Measurements from ENCODE around the gene ASXL1.
"Not testable (repeated sequence)": the region's sequence is repeated elsewhere in the genome, so short reads cannot be mapped to it uniquely, and the experiment has no call there.

Gene ASXL1

DNA sequence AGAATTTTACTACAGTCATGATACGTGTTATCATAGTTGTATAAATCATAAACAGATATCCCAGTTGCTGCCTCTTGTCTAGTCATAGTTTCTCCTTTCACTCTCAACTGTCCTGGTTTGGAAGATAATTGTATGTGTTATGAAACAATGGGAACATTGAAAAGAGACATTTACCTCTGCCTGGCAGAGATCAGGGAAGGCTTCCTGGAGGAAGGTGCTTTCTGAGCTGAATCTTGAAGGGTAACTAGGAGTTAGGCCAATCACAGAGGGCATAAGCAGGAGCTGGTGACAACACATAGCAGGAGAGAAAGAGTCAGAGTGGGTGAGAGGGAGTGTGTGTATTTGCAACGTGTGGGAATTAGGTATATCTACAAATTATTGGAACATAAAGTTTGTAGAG, 5.4 kb downstream of the ASXL1 start:
- no peak for DNase-seq

DNA sequence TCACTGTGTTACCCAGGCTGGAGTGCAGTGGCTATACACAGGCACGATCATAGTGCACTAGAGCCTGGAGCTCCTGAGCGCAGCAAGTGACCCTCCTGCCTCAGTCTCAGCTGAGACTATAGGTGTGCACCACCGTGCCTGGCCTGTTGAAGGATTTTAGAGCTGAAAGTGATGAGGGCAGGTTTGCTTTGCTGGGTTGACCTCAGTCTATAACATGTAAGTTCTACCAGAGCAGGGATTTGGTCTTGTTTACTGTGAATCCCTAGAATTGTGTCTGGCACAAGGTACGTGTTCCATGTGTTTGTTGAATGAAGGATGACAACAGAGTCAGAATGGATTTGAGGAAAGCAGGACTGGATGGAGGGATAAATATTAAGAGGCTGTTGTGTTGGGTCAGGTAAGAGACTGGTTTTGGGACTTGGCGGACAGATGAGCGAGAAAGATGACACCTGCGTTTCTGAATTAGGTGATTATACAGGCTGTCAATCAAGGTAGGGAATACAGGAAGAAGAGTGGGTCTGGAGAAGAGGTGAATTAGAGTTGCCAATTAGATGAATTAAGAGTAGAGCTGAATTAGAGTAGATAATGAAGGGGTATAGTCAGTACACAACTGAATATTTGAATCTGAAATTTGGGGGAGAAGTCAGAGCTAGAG, 6.5 kb downstream of the ASXL1 start:
- DNase-seq, result no peak

DNA sequence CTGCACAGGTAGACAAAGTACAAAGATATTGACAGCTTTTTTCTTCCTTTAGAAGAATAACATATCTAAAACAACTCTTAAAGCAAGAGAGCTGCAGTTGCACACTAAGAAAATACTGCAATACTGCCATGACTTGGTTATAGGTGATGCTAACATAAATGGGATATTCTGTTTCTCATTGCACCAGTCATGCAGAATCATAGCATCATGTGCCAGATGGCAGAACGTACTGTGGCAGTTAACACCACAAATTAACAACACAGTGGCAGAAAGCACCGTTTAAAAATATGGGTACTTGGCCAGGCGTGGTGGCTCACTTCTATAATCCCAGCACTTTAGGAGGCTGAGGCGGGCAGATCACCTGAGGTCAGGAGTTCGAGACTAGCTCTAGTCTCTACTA, 7.4 kb downstream of the ASXL1 start:
- DNase-seq, result no peak

DNA sequence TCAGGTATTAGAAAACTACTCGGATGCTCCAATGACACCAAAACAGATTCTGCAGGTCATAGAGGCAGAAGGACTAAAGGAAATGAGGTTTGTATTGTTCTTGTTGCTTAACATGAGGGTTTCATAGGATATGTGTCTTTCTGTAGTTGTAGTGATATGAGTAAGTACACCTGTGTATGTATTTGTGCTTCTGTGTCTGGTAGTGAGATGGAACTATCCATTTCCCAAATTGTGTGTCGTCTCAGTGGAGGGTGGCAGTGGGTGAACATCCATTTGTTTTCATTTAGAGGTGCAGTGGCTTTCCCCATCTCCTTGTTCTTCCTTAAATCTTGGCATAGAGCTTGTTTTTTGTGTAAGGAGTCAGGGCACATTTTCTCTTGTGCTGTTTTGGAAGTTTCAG, 8.2 kb downstream of the ASXL1 start:
- no peak for DNase-seq

DNA sequence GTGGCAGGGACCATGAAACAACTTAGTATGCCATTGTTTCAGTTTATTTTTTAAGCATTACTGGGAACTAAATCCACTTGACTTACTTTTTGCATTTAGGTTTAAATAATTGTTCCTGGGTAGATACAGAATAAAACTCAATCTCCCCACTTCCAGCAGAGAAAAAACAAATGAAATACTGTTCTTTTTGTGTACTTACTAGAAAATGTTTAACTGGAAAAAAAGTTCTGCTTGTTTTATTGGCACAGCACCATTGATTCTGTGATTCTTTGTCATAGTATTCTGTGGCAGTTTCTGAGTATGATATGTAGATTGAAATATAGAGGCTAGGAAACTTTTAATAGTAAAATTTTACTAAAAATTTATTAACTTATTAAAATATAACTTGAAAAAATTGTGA, 10.2 kb downstream of the ASXL1 start:
- DNase-seq, result no peak

DNA sequence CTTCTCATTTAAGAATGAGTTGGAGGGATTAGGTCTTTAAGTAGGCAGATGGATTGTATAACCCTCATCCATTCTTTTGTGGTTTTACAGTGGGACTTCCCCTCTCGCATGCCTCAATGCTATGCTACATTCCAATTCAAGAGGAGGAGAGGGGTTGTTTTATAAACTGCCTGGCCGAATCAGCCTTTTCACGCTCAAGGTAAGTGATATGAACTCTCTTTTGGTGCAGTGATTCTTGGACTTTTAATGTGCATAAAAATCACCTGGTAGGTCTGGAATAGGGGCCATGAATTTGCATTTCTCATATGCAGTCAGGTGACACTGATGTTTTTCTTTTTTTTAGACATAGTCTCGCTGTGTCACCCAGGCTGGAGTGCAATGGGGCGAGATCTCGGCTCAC, 10.8 kb downstream of the ASXL1 start:
- DNase-seq, result no peak

DNA sequence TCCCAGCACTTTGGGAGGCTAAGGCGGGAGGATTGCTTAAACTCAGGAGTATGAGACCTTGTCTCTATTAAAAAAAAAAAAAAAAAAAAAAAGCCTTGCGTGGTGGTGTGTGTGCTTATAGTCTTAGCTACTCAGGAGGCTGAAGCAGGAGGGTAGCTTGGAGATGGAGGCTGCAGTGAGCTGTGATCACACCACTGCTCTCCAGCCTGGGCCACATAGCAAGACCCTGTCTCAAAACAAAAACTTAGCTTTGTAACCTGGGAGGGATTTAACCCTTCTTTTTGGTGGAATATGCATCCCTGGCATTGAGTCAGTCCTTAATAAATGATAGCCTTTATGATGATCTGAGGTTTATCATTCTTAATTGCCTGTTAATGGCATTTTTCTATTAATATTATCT, 12.8 kb downstream of the ASXL1 start:
- no peak for DNase-seq

DNA sequence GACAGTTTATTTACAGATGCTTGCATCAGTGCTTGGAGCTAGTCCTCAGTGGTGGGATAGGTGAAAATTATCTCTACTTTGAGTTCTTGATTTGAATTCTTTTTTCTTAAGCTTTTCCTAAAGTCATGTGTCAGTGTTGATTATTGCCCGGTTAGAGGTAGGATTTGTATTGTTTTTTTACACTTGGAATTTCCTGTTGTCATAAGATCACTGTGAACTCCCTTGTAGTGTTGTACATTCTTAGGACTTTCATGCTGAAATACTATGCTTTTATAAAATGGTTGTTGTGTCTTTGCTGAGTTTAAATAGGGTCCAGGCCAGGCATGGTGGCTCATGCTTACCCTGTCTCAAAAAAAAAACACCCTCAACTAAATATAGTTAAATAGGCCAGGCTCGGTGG, 20.3 kb downstream of the ASXL1 start:
- DNase-seq, result no peak

DNA sequence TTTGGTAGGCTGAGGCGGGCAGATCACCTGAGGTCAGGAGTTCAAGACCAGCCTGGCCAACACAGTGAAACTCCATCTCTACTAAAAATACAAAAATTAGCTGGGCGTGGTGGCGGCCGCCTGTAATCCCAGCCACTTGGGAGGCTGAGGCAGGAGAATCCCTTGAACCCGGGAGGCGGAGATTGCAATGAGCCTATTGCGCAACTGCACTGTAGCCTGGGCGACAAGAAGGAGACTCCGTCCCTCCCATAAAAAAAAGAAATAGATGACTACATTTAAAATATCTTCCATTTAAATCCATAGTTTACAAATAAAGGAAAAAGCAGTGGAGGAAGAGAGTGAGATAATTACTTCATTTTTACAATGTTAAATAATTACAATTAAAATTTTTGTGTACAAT, 21.9 kb downstream of the ASXL1 start:
- not testable (repeated sequence) for DNase-seq

DNA sequence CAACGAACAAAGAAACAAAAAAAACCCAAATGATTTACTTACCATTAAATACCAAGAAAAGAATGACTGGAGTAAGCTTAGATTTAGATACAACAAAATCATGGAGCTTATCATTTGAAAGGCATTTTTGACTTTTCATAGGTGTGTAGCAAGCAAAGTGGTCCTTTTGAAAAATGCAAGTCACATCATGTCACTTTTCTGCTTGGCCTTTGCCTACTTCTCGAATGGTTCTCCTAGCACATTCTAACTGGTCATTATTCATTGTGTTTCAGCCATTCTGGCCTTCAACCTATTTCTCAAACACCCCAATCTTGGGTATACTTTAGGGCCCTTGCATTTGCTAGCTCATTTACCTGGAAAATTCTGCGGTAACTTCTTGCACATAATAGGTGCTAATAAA, 22.6 kb downstream of the ASXL1 start:
- no peak for DNase-seq

DNA sequence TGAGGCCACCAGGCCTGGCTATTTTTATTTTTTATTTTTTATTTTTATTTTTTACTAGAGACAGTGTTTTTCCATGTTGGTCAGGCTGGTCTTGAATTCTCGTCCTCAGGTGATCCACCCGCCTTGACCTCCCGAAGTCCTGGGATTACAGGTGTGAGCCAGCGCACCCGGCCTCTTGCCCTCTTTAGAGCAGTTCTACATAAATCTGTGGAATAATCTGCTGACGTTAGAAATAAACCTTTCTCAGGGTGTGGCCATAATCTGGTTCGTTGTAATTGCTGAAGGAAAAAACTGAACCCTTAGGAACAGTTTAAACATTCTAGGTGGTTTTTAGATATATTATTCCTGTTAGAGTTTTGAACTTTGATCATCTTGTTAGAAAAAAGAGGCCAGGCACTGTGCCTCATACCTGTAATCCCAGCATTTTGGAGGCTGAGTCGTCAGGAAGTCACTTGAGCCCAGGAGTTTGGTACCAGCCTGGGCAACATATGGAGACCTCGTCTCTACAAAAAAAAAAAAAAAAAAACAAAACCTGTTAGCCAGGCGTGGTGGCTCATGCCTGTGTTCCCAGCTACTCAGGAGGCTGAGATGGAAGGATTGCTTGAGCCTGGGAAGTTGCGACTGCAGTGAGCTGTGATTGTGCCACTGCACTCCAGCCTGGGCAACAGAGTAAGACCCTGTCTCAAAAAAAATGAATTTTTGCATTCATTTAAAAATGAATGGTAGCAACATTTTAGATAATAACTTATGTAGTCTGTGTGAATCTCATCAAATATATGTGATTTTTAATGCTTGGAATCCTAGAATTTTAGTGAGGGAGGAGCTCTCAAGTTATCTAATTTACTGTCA, 24.2 kb downstream of the ASXL1 start:
- DNase-seq, result no peak

DNA sequence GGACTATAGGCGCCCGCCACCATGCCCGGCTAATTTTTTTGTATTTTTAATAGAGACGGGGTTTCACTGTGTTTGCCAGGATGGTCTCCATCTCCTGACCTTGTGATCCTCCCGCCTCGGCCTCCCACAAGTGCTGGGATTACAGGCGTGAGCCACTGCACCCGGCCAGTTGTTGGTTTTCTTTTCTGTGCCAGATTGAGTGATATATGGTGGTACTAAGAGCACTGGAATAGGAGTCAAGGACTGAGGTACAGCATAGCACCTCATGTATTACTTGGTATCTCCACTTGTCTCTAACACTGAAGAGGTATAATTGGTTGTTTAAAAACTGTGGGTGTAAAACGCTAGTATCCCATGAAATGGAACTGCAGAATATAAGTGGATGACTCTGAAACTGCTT, 25.3 kb downstream of the ASXL1 start:
- DNase-seq, result not testable (repeated sequence)

DNA sequence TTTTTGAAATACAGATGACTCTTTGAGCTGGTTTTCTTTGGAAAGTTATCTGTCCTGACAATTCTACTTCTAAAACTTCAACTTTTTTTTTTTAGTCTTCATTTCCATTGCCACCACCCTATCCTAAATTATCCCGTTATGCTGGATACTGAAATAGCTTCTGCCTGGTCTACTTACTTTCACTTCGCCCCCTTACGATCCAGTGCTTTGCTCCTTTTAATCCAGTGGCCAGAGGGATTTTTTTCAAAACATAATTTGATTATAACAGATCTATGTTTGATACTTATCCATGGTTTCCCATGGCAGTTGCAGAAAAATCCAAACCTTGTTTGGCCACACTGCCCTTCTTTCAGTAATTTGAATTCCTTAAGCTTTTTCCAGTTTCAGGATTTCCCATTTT, 27.4 kb downstream of the ASXL1 start:
- no peak for DNase-seq

DNA sequence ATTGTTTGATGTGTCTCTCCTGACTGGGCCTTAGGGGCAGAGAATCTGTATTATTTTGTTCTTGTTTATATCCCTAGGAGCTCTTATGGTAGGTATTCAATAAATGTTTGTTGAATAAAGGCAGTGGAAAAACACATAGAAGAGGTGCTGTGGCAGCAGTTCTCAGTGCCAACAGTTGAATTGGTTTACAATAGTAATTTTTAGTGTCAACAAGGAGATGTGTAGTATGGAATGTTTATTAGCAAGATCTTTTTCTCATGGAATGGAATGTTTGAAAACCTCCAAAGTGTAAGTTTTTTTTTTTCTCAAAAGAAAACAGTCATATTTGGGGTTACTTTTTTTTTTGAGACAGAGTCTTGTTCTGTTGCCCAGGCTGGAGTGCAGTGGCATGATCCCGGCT, 28.0 kb downstream of the ASXL1 start:
- no peak for DNase-seq

DNA sequence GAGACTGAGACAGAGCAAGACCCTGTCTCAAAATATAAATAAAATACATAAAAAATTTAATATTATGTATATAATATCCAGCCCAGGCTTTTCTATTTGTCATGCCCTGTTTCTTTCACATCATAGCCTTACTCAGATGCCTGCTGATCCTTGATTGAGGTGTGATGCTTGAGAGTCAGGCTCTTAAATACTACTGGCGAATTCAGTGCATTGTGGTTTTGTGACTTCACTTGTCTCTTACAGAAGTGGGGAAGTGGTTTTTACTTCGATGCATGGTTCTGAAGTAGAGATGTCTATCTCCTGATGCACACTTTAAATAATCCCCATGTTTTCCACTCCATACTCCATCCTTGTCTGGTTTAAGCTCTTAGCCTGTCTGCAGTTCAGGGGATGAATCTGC, 29.1 kb downstream of the ASXL1 start:
- no peak for DNase-seq

DNA sequence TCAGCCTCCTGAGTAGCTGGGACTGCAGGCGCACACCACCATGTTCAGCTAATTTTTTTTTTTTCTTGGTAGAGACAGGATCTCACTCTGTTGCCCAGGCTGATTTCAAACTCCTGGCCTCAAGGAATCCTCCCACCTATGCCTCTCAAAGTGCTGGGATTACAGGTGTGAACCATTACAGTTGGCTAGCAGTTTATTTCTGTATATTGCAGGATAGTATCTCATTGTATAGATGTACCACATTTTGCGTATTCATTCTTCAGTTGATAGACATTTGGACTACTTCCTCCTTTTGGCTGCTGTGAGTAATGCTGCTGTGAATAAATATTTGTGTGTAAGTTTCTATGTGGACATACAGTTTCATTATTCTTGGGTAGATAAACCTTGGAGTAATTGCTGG, 32.9 kb downstream of the ASXL1 start:
- DNase-seq, result no peak

DNA sequence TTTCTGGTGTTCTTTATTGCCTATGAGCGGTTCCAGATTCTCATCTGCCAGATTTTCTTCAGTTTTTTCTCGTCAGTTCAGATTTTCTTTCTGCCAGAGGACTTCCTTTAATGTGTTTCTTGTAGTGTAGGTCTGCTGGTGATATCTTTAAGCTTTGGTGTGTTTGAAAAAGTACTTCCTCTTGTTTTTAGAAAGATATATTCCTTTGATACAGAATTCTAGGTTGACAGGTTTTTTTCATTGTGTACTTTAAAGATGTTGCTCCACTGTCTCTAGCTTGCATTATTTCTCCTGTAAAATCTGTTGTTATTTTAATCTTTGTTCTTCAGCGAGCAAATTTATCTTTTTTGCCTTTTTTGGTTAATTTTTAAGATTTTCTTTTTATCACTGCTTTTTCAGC, 36.9 kb downstream of the ASXL1 start:
- no peak for DNase-seq

DNA sequence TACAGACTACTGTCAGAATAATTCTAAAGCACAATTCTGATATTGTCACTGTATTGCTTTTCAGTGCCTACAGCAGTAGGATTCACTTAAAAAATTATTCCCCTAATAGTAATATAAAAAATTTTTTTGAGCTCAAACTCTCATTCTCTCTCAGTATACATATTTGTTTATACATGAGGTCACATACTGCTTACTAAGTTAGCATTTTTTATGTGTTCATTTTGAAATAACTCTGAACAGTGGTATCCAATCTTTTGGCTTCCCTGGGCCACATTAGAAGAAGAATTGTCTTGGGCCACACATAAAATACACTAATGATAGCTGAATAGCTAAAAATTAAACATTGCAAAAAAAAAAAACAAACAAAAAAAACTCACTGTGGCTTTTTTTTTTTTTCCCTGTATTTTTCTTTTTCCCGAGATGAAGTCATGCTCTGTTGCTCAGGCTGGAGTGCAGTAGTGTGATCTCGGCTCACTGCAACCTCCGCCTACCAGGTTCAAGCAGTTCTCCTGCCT, 38.6 kb downstream of the ASXL1 start:
- DNase-seq, result no peak

DNA sequence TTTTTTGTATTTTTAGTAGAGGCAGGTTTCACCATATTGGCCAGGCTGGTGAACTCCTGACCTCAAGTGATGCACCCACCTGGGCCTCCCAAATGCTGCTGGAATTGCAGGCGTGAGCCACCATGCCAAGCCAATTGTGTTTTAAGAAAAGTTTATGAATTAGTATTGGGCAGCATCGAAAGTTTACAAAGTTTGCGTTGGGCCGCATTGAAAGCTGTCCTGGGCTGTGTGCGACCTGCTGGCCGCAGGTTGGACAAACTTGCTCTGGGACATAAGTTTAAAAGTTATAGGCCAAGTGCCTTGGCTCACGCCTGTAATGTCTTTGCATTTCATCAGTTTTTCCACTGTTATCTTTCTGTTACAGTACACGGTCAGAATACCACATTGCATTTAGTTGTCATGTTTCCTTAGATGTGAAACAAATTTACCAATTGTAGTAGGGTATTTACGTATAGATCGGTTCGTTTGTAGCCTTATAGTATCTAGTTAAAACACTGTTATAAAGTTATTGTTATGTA, 39.5 kb downstream of the ASXL1 start:
- DNase-seq, result no peak

DNA sequence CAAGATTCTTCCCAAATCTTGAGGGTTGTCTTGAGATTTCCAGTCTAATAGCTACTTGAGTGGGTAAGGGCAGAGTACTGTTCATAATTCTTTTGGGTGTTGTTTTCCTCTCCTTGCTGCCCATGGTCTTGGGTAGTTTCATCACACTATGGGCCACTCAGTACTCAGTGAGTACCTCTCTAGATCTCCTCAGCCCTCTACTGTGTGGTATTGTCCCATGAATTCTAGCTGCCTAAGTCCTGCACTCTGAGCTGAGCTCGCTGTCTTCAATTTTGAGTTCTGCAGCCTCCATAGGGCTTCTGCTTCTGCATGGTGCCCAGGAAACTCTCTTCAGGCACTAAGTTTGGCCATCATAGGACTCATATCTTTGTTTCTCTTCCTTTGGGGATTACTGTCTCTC, 42.3 kb downstream of the ASXL1 start:
- no peak for DNase-seq

DNA sequence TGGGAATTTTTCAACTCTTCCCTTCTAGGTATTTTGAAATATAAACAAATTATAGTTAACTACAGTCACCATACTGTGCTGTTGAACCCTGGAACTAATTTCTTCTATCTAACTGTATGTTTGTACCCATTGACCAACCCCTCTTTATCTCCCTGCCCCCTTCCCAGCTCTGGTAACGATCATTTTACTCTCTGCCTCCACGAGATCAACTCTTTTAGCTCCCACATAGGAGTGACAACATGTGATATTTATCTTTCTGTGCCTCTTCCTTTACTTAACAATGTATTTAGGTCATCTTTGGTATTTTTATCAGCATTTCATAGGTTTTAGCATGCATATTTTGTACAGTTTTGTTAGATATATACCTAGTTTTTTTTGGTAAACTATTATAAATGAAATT, 45.9 kb downstream of the ASXL1 start:
- no peak for DNase-seq

DNA sequence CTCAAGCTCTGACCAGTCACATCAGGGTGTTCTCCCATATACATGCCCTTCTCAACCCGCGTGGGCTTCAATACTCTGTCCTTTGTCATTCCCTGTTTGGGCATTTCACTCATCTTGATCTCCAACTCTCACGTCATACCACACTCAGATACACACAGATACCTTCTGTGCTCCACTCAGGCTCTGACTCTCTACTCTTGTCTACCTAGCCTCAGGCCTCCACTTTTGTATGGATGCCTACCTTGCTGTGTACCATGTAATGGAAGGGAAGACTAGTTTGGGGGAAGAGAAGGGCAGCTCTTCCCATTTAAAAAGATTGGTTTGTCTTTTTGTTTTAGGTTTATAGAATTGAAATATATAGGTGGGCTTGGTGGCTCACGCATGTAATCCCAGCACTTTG, 48.6 kb downstream of the ASXL1 start:
- DNase-seq, result no peak

DNA sequence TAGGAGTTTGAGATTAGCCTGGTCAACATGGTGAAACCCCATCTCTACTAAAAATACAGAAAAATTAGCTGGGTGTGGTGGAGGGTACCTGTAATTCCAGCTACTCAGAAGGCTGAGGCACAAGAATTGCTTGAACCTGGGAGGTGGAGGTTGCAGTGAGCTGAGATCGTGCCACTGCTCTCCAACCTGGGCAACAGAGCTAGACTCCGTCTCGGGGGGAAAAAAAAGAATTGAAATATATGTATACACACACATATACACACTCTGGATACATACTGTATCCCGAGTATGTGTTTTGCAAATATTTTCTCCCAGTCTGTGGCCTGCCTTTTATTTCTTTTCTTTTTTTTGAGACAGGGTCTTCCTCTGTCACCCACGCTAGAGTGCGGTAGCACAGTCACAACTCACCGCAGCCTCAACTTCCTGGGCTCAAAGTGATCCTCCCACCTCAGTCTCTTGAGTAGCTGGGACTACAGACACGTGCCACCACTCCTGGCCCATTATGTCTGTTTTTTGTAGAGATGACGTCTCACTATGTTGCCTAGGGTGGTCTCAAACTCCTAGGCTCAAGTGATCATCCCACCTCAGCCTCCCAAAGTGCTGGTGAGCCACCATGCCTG, 49.1 kb downstream of the ASXL1 start:
- DNase-seq, result peak; percentile 73

Measured in activated CD4-positive, alpha-beta T cell treated with anti-CD3 and anti-CD28 coated beads for 48 hours (primary cell).